Inflammatory macrophage treated with lipopolysaccharide for 1 hour (primary cell): ENCODE data around the gene PPP1R27.
A peak's percentile ranks its signal among the peaks of the same experiment; 100 is the strongest.

Experiments used
- DNase-seq, 2 donors: peaks; one replicate each; pipeline ENCODE4 v3.0.0-alpha.2; 2020 to 2022

Gene PPP1R27

DNA sequence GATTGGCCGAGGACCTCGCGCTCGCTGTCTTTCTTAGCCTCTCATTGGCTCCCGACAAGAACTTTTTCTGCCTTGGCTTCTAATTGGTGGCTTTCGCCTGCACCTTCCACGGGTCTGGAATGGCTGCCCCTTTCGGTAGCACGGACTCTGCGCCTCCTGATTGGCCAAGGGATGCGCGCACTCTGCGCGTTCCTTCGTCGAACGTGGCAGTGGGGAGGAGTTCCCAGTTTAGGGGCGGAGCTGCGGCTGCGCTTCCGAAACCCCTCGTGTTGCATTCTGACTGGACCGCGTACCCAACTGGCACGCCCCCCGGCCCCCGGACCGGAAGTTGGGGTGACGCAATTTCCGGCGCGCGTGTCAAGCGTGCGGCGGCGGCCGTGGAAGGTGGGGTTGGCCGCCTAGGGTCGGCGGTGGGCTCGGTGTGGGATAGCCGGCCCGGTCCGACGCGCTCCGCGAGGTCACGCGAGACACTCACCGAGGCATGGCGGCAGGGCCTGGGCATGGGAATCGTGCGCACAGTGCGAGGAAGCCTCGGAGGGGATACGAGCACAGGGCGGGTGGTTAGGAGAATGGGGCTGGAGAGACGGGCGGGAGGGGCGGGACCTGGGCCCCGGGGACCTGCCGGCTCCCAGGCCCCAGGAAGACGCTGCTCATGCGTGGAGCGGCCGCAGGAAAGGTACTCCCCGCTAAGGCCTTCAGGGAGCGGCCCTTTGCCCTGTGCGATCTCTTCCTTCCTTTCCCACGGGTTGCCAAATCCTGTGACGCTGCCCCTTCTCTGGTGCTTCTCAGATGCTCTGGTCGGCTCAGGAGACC is 26.1 kb upstream of the PPP1R27 start:
- peak; percentile 100 for DNase-seq

DNA sequence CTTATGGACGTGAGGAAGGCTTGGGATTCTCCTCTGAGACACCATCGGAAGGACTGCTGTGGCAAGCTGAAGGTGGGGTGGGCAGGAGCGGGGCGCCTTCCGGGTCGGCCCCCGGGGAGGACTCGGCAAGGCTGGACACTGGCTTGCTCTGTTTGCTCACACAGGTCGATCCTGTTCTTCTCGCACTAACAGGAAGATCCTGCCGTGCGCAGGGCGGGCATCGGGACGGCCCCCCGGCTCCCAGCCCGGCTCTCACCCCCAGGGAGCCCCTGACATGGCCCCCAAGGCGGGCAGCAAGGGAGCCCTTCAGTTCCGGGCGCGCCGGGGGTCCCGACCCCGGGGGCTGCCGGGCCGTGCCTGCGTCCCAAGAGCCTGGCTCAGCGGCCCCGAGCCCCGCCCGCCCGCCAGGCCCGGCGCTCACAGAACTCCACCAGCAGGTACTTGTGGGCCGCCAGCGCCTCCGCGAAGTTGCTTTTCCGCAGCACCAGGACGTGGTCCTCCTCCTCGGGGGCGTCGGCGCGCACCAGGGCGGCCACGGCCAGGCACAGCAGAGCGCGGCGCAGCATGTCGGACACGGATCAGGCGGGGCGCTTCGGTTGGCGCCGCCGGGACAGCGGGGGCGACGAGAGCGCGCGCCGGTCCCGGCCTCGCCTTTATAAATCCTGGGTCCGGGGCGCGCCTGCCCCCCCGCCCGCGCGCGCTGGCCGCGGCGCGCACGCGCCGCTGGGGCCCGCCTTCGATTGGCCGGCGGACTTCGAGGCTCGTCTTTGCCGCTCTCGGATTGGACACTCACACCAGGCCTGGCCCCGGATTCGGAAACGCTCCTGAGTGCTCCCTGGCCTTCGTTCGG is 25.3 kb upstream of the PPP1R27 start, which contains the start of gene P4HB:
TSS of gene P4HB (minus strand) at position 630 of the 850 bp plus-strand sequence. CDS start at position 566, 64 bp downstream.
- no peak for DNase-seq

DNA sequence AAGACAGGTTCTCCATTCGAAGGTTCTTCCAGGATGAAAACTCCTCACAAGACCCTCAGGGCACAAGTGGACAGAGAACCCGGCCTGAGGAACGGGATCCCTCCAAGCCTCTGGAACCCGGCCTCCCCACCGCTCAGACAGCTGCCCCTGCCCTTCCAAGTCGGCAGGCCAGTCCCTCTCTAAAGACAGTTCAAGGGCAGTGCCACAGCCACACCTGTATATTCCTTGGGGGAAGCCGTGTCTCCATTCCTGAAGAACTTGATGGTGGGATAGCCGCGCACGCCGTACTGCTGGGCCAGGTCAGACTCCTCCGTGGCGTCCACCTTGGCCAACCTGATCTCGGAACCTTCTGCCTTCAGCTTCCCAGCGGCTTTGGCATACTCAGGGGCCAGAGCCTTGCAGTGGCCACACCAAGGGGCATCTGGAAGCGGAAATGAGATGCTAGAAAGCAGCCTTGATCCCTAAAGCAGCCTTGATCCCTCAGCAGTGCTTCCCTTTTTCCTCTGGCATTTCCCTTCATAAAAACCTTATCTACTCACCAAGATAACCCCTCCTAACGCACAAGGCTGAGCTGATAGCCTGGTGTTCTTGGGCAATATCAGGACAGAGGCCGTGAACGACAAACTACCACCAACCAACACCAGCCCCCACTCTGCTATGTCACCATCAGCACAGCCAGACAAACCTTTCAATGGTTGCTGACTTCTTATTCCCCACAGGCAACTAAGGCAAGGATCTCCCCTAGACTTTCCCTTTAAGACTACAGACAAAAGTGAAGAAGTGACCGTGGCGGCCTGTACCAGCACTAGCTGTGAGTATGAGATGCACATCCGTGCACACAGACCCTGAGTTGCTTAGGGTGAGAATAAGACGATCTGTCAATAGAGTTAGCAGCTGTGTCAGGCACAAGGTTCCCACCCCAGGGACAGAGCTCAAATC is 24.4 kb upstream of the PPP1R27 start:
- DNase-seq, result peak; percentile 16 to 19

DNA sequence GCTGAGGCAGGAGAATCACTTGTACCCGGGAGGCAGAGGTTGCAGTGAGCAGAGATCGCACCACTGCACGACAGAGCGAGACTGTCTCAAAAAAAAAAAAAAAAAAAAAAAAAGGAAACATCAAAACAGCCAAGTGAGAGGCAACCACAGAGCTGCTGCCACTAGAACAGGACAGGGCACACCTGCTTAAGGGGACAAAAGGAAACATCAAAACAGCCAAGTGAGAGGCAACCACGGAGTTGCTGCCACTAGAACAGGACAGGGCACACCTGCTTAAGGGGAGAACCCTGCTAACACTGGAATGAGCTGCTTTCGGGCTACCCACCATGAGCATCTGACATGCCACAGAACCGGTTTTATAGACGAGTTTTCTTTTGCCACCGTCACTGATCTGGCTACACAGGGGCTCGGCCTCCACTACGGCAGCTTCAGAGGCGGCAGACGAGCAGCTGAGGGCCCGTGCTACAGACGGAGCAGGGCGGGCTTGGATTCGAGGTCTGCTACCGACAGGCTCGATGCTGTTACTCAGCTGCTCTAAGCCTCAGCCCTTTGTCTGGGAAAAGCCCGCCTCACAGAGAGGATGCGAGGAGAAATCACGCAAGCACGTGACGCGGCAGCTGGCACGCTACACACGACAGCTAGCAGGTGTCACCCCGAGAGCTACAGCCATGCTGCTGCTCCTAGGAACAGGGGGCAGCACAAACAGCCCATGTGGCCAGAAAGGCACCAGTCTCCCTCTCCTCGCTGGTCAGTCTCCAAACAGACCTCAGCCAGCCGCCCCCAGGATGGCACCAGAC is 23.5 kb upstream of the PPP1R27 start:
- DNase-seq, result no peak

DNA sequence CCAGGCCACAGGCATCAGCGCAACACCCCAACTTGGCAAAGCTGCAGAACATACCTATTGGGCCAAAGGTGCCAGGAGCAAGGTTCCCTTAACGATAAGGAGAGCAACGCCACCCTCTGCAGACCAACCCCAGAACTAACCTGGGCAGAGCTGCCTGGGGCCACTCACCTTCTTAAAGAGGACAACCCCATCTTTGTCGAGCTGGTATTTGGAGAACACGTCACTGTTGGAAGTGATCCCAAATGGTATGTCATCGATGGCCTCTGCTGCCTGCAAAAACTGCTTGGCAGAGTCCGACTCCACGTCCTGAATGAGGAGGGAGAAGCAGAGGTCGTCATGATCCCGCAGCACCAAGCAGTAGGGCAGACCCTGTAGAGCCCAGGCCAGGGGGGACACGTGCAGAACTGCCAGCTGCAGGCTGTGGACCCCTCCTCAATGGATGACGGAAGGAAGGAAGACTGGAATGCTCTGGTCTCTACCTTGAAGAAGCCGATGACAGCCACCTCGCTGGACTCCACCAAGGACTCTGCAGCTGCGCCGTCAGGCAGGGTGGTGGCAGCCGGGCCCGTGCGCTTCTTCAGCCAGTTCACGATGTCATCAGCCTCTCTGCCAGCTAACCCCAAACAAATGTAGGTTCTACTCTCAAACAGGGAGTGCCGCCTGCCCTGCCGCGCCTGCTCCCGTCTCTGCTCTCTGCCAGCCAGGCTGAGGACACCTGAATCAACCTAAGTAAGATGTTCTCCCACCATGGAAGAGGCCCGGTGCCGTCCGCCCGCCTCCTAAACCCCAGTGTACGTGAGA is 20.3 kb upstream of the PPP1R27 start:
- DNase-seq, result no peak

DNA sequence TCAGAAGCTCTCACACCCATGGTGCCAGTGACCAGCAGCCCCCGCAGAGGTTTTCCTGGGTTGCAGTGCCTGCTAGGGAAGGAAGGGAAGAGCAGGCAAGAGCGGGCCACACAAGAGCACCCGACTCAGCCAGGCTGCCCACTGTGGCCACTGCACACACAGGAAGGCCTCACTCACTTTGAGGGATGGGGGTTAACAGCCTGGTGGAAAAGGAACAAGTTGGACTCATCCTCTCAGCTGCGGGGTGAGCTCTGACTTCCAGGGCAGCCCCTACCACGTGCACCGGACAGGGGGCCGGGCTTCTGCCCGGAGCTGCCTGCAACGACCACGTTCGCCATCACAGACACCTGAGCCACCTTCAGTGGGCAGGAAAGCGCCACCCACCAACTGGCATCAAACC is 17.4 kb upstream of the PPP1R27 start:
- DNase-seq, result no peak

DNA sequence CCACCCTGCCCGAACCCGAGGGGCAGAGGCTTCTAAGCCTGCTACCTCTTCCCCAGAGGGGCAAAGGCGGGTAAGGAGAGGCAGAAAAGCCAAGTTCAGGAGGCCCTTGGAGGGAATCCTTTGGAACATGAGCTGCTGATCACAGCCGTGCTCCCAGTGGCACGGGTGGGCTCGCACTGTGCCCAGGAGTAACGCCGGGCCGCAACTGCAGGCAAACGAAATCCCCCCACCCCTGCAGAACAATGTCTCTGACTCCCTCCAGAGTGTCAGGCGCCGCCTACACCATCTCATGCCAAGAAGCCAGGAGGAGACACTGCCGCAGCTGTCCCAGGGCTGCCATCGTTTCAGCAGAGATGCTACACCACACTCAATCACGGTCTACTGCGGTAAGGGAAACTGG is 16.6 kb upstream of the PPP1R27 start:
- DNase-seq, result no peak

DNA sequence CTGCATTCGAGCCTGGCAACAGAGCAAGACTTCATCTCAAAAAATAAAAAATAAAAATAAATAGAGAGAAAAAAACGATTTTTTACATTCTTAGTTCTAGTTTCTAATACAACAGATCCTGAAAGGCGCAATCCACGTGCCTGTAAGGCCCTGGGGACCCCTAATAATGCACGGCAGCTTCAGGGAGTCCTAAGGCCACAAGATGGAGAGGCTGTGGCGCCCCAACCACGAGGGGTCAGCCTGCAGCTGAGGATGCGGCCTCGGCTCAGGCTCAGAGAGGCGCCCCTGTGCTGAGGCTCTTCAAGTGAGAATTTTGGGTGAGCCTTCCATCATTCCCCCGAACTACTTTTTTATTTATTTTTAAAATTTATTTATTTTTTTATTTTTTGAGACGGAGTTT is 14.6 kb upstream of the PPP1R27 start:
- DNase-seq, result no peak

DNA sequence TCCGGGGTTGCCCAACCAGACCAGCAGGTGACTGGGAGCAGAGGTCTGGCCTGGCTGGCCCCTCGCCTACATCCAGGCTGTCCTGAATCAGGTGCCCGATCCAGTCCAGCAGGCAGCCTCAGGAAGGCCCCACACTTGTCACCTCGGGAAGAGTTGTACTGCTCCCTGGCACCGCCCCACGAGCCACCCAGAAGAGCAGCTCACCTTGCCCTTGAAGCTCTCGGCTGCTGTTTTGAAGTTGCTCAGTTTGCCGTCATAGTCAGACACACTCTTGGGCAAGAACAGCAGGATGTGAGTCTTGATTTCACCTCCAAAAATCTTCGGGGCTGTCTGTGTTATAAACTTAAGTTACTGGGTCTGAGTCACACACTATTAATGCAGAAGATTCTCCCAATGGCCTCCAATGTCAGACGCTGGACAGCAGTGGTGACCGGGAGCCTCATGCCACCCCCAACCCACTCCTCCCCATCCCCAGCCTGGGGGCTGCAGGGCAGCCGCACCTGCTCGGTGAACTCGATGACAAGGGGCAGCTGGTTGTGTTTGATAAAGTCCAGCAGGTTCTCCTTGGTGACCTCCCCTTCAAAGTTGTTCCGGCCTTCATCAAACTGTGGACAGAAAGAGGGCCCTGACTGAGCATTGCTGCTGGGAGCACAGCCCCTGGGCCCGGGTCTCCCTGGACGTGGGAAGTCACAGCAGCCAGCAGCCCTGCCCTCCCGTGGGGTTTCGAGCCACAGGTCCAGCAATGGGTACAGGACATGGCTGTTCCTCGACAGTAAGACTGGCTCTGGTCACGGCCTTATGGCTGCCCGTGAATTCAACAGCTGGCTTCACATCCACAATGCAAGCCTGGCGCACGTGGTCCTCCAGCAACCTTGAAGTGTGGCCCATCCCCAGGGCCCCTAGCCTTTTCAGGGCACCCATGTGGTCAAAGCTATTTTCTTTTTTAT is 12.2 kb upstream of the PPP1R27 start:
- DNase-seq, result no peak

DNA sequence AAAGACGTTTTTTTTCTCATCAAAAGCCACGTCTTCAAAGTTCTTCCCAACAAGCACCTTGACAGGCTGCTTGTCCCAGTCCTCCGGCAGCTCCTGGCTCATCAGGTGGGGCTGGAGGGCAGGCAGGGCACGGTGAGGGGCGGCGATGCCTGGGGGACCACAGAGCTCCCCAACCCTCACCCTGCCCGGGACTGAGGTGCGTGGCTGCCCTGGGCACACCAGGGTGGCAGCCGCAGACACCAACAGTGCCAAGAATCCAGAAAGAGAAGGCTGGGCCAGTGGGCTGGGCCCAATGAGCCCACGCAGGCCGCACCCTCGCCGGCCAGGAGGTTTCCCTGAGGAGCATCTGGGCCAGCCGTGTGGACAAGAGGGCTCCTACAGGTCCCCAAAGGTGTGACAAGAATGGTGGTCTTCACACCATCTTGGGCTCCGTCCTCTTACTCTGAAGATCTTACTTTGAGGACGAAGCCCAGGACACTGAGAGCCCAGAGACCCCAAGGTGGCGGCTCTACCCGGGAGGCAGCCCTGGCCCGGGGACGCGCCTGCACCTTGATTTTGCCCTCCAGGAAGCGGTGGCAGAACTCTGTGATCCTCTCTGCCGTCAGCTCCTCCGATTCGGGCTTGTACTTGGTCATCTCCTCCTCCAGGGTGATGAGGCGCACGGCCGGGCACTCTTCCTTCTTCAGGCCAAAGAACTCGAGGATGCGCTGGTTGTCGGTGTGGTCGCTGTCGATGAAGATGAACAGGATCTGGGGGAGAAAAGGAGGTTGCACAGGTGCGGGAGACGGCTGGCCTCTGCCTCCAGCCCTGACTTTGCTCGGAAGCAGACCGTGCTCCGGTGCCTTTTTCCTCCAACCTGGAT is 11.3 kb upstream of the PPP1R27 start:
- no peak for DNase-seq

DNA sequence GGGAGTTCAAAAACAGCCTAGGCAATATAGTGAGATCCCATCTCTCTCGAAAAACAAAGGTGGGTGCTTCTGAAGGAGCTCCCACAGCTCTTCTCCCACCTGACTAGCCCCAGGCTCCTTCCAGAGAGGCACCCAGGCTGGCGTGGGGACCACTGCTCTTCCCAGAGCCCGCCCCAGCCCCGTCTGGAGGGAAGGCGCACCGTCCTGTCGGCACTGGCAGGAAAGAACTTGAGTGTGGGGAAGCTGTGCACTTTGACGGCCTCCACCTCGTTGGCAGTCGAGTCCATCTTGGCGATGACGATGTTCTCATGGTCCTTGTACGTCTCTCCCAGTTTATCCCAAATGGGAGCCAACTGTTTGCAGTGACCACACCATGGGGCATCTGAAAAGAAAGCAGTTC is 10.5 kb upstream of the PPP1R27 start:
- DNase-seq, result no peak

DNA sequence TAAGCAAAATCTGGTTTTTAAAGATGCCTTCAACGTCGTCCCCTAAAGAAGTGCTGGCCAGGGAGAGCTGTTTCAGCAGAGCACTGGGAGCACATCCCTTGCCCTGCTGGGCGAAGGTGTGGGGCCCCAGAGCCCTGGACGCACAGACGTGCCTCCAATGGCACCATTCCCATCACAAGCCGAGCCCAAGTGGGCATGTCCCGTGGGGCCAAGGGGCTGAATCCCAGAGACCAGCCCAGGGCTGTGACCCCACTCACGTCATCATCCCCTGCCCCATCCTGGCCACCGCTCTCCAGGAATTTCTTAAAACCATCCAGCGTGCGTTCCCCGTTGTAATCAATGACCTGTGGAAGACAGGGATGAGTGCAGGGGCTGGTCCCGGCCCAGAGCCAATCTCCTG is 10.0 kb upstream of the PPP1R27 start:
- DNase-seq, result no peak

DNA sequence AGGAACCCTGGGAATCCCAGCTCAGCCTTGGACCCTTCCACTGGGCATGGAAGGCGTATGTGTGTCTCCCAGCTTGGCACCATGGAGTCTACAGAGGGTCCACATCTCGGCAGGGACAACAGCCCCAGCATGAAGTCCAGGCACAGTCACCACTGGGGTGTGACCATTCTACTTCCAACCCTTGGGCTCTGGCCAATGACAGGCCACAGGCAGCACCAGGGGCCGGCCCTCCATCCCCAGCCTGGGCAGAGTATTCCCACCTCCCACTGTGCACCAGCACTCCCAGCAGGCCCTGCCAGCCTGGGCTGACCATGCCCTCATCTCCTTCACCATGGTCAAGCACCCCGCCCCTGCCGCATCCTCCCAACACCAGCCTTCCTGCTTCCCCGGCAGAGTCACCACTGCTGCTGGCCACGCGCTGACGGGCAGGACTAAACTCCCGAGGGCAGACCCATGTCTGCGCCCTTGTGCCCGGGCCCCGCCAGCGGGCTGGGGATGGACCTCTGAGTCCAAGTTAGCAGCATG is 9.5 kb upstream of the PPP1R27 start:
- no peak for DNase-seq

DNA sequence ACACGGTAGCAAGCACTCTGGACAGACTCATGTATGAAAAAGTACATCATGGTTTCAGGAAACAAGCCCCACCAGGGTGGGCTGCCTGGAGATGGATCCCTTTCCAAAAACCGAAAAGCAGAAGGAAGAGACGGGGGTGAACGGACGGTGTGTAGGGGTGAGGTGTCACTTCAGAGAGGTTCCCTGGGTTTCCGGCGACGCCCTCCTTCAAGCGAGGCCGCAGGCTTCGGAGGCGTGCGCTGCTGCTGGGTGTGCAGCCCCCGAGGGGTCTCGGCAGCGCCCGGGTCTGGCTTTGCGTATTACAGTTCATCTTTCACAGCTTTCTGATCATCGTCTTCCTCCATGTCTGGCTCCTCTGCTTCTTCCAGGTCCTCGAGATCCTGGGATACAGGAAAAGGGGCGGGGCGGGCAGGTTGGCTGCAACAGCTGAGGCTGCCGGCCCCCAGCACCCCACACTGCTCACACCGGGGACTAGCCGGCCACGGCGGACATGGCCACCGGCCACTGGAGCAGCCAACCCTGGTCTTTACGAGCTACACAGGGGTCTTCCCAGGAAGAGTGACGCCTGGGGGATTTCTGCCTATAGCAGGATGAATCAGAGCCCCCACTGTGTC is 9.0 kb upstream of the PPP1R27 start:
- DNase-seq, result no peak

DNA sequence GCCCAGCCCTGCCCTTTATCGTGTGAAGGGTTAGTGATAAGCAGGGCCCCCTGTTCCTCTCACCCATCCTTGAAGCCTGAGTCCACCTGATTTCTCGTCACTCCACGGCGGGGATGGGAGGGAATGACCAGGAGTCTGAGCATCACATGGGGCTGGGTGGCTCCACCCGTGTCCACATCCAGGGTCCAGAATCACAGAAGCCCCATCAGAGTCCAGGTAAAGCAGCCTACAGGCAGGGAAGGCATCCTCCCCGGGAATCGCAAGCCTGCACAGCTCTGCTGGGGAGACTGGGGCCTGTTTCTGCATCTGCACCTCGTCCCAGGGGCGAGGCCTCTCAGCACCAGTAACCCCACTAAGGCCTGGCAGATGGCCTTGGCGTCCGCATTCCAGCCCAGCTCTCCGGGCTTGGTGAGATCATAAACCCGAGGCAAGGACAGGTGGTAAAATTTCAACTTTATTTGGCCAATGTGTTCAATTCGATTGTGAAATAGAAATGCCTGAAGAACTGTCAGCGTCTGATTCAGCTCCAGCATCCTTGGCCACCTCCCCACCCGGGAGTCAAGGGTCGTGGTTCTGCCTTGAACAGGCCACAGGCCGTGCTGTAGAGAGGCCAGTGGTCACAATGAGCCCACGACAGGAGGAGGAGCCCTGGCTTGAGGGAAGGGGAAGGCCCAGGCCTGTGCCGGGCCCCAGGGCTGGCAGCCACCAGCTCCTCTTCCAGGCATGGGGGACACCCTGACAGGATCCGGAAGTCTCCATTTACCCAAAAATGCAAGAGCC is 8.1 kb upstream of the PPP1R27 start:
- DNase-seq, result no peak

DNA sequence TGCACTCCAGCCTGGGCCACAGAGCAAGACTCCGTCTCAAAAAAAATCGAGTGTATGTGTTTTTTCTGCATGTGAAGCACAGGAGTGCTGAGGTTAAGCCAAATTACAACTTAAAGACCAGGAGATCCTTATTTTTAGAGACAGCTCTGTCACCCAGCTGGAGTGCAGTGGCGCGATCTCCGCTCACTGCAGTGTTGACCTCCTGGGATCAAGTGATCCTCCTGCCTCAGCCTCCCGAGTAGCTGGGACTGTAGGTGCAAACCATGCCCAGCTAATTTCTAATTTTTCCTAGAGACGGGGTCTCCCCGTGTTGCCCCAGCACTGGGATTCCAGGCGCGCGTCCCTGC is 7.5 kb upstream of the PPP1R27 start:
- DNase-seq, result no peak

DNA sequence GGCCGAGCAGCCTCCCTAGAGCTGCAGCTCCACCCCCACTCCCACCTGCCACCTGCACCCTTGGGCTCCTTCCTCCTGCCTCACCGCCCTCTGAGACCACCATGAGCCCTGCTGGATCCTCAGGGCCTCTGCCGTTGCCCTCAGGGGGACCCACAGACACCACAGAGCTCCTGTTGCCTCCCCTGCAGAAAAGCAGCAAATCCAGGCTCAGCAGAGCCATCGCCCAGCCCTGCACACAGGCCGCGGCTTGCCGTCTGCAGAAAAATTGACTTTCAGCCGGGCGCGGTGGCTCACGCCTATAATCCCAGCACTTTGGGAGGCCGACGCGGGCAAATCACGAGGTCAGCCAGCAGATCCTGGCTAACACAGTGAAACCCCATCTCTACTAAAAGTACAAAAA is 7.0 kb upstream of the PPP1R27 start:
- DNase-seq, result no peak
